ENCODE data around the gene ITPKB. TPM values are rescaled to one million over a fixed set of nuclear protein-coding genes. Genes with fewer than 3 reads are reported as not detected.
"Not testable (repeated sequence)": the region's sequence is repeated elsewhere in the genome, so short reads cannot be mapped to it uniquely, and the experiment has no call there.

Gene ITPKB
- total and polyA plus RNA-seq, 7 donors: 3.9 to 14.1 (median 8.9) TPM

DNA sequence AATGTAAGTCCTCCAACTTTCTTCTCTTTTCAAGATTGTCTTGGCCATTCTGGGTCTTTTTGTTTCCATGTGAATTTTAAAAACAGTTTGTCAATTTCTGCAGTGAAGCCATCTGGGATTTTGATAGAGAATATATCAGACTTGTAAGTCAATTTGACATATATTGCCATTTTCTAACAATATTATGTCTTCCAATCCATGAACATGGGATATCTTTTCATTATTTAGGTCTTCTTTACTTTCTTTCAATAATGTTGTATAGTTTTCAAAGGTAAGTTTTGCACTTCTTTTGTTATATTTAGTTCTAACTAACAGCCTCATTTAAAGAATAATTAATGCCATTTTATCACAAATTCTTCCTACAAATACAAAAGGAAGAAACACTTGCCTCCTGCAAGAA, 117.1 kb downstream of the ITPKB start:
- DNase-seq (no peak), ATAC-seq (no peak)
- peaks cover 13% of the 10 kb centered on the region for H3K9me3 ChIP-seq
- intact Hi-C loops (cut with DNase I): no loop called here
- no peak for TF ChIP-seq CTCF (IDR thresholded peaks at IDR 0.05)
- H3K27ac ChIP-seq: no peak overlapping the region
- no peaks in the 10 kb centered on the region for H3K27me3 ChIP-seq (ENCODE audit: insufficient read depth in 3 of 3, low read length in 2 of 3)
- no peaks in the 10 kb centered on the region for H3K36me3 ChIP-seq (ENCODE audit: insufficient read depth in 1 of 2, low read depth in 1 of 2)
- peaks cover 5% of the 10 kb centered on the region for H3K4me1 ChIP-seq
- no peak overlapping the region for H3K4me3 ChIP-seq

GRCh38 chr1:226619031-226619430, 120.1 kb downstream of the ITPKB start:
- H3K27me3 ChIP-seq (ENCODE audit: insufficient read depth in 3 of 3, low read length in 2 of 3): peaks cover 0 to 4% (median 0%) of the 10 kb centered on the region in 3 donors
- H3K9me3 ChIP-seq: peaks cover 13% of the 10 kb centered on the region
- 76 to 86% (median 85%) methylated on average over 7 of the region's 7 CpGs for WGBS, 3 donors
- H3K4me1 ChIP-seq: no peaks in the 10 kb centered on the region
- no peak for TF ChIP-seq CTCF (IDR thresholded peaks at IDR 0.05)
- no peaks in the 10 kb centered on the region for H3K36me3 ChIP-seq (ENCODE audit: insufficient read depth in 1 of 2, low read depth in 1 of 2)
- no peak for ATAC-seq
- peak in 1 of 2 donors; percentile 30 for DNase-seq
- no peak overlapping the region for H3K4me3 ChIP-seq
- intact Hi-C loops (cut with DNase I): no loop called here
- H3K27ac ChIP-seq: no peak overlapping the region

GRCh38 chr1:226618380-226618779, 120.7 kb downstream of the ITPKB start:
- H3K4me1 ChIP-seq: no peaks in the 10 kb centered on the region
- H3K27ac ChIP-seq: no peak overlapping the region
- no peaks in the 10 kb centered on the region for H3K36me3 ChIP-seq (ENCODE audit: insufficient read depth in 1 of 2, low read depth in 1 of 2)
- TF ChIP-seq CTCF (IDR thresholded peaks at IDR 0.05): no peak
- no peak overlapping the region for H3K4me3 ChIP-seq
- H3K9me3 ChIP-seq: peaks cover 13% of the 10 kb centered on the region
- 61 to 89% (median 81%) methylated on average over 5 of the region's 5 CpGs for WGBS, 3 donors
- ATAC-seq (no peak), DNase-seq (peak in 1 of 2 donors; percentile 32)
- peaks cover 0 to 4% (median 0%) of the 10 kb centered on the region in 3 donors for H3K27me3 ChIP-seq (ENCODE audit: insufficient read depth in 3 of 3, low read length in 2 of 3)
- intact Hi-C loops (cut with DNase I): no loop called here

- peaks cover 13% of the 10 kb centered on the region for H3K9me3 ChIP-seq
- whole genome bisulfite sequencing, 3 donors: 89 to 93% (median 93%) methylated on average over 1 of the region's 1 CpG
- H3K27me3 ChIP-seq (ENCODE audit: insufficient read depth in 3 of 3, low read length in 2 of 3); H3K4me3 ChIP-seq; H3K36me3 ChIP-seq (ENCODE audit: insufficient read depth in 1 of 2, low read depth in 1 of 2); H3K4me1 ChIP-seq; DNase-seq; H3K27ac ChIP-seq; intact Hi-C loops (cut with DNase I); ATAC-seq: not testable (repeated sequence)
These were observed 121.4 kb downstream of the ITPKB start for GRCh38 chr1:226617719-226618118.

- TF ChIP-seq CTCF (IDR thresholded peaks at IDR 0.05): no peak
- no peak for DNase-seq
- H3K36me3 ChIP-seq (ENCODE audit: insufficient read depth in 1 of 2, low read depth in 1 of 2): no peaks in the 10 kb centered on the region
- WGBS, 3 donors: 91 to 95% (median 93%) methylated on average over 8 of the region's 8 CpGs
- ATAC-seq: no peak
- H3K4me3 ChIP-seq: no peak overlapping the region
- intact Hi-C loops (cut with DNase I): no loop called here
- H3K9me3 ChIP-seq: peaks cover 11% of the 10 kb centered on the region
- H3K27ac ChIP-seq: no peak overlapping the region
- H3K27me3 ChIP-seq (ENCODE audit: insufficient read depth in 3 of 3, low read length in 2 of 3): peaks cover 0 to 4% (median 0%) of the 10 kb centered on the region in 3 donors
- no peaks in the 10 kb centered on the region for H3K4me1 ChIP-seq
These were observed 122.0 kb downstream of the ITPKB start for GRCh38 chr1:226617109-226617508.

Measured in psoas muscle (tissue), 8 donors.